Mesendoderm (in vitro differentiated cells): ENCODE data around the gene TMEM132D.

ENCODE experiments used
- DNase-seq: peaks from one replicate; pipeline ENCODE4 v3.0.0; 2013
- H2AK5ac ChIP-seq: 2 replicates; pipeline ENCODE4 v1.6.1; 2013; ENCODE audit warnings: low read length, inconsistent platforms
- H2BK120ac ChIP-seq: 2 replicates; pipeline ENCODE4 v1.6.1; 2013; ENCODE audit warnings: low read depth, mild to moderate bottlenecking, low read length, moderate library complexity, mixed read lengths
- H2BK15ac ChIP-seq: replicated peaks from 2 replicates; pipeline ENCODE4 v1.6.1; 2013; ENCODE audit warnings: low read depth, mild to moderate bottlenecking, moderate library complexity
- H2BK5ac ChIP-seq: 2 replicates; pipeline ENCODE4 v1.6.1; 2013; ENCODE audit warnings: low read length, inconsistent platforms
- H3K18ac ChIP-seq: 2 replicates; pipeline ENCODE4 v1.6.1; 2013; ENCODE audit warnings: mild to moderate bottlenecking, low read length, mixed read lengths
- H3K23ac ChIP-seq: one replicate; pipeline ENCODE4 v1.6.1; 2013; ENCODE audit warnings: low read length
- H3K27ac ChIP-seq: 2 replicates; pipeline ENCODE4 v1.5.1; 2013; ENCODE audit warnings: low read depth, mild to moderate bottlenecking, inconsistent platforms, low read length, moderate library complexity
- H3K27me3 ChIP-seq: 2 replicates; pipeline ENCODE4 v1.6.1; 2013; ENCODE audit warnings: low read length, control low read depth, mild to moderate bottlenecking, inconsistent platforms; ENCODE audit not compliant: insufficient read depth, poor library complexity
- H3K36me3 ChIP-seq: 2 replicates; pipeline ENCODE4 v1.6.1; 2013; ENCODE audit warnings: low read length, inconsistent platforms; ENCODE audit not compliant: control insufficient read depth, insufficient read depth
- H3K4ac ChIP-seq: one replicate; pipeline ENCODE4 v1.6.1; 2013; ENCODE audit warnings: low read depth, mild to moderate bottlenecking, low read length, moderate library complexity
- H3K4me1 ChIP-seq: 2 replicates; pipeline ENCODE4 v1.6.1; 2013; ENCODE audit warnings: low read depth, low read length, inconsistent platforms; ENCODE audit not compliant: control insufficient read depth
- H3K4me2 ChIP-seq: 2 replicates; pipeline ENCODE4 v1.6.1; 2013; ENCODE audit warnings: low read length
- H3K4me3 ChIP-seq: 2 replicates; pipeline ENCODE4 v1.5.1; 2013; ENCODE audit warnings: mild to moderate bottlenecking, low read length
- H3K56ac ChIP-seq: one replicate; pipeline ENCODE4 v1.6.1; 2013; ENCODE audit warnings: low read length
- H3K79me1 ChIP-seq: 2 replicates; pipeline ENCODE4 v1.6.1; 2013; ENCODE audit warnings: low read length, inconsistent platforms
- H3K79me2 ChIP-seq: 2 replicates; pipeline ENCODE4 v1.6.1; 2013; ENCODE audit warnings: mild to moderate bottlenecking, low read length; ENCODE audit not compliant: control insufficient read depth, insufficient read depth
- H3K9ac ChIP-seq: 2 replicates; pipeline ENCODE4 v1.6.1; 2013; ENCODE audit warnings: low read length, inconsistent platforms
- H4K5ac ChIP-seq: one replicate; pipeline ENCODE4 v1.6.1; 2013; ENCODE audit warnings: low read length
- H4K8ac ChIP-seq: one replicate; pipeline ENCODE4 v1.6.1; 2013; ENCODE audit warnings: low read depth, mild to moderate bottlenecking, control low read depth, low read length, moderate library complexity
- WGBS: extraction: QIAGEN DNeasy Blood & Tissue Kit; methylation state at CpG from one replicate; pipeline ENCODE4 v1.1.7; 2013; ENCODE audit warnings: low lambda C conversion rate, missing lambda C conversion rate; ENCODE audit not compliant: insufficient coverage; ENCODE audit errors: extremely low coverage; 5-methylcytosine and 5-hydroxymethylcytosine counted together

The TMEM132D gene

GRCh38 chr12:129659961-129660622 is 243.7 kb downstream of the TMEM132D start:
- Histone ChIP-seq H3K23ac (no peak overlapping the region), H3K4ac (no peak overlapping the region), H3K4me2 (no peak overlapping the region), H4K8ac (no peak overlapping the region), H2BK5ac (no peak overlapping the region), H4K5ac (peak overlapping the region; percentile 39), H3K27ac (no peak overlapping the region), H3K79me1 (no peaks in the 10 kb centered on the region), H2BK120ac (no peak overlapping the region), H2AK5ac (no peak overlapping the region), H3K27me3 (no peaks in the 10 kb centered on the region), H3K9ac (no peak overlapping the region), H3K4me3 (no peak overlapping the region), H3K56ac (no peak overlapping the region), H3K79me2 (no peaks in the 10 kb centered on the region), H2BK15ac (no peak overlapping the region), H3K4me1 (peaks cover 12% of the 10 kb centered on the region), H3K18ac (no peak overlapping the region), H3K36me3 (peaks cover 1% of the 10 kb centered on the region)
- no CpG with 5 or more reads among the region's 9 CpGs for WGBS
- DNase-seq = no peak

DNA sequence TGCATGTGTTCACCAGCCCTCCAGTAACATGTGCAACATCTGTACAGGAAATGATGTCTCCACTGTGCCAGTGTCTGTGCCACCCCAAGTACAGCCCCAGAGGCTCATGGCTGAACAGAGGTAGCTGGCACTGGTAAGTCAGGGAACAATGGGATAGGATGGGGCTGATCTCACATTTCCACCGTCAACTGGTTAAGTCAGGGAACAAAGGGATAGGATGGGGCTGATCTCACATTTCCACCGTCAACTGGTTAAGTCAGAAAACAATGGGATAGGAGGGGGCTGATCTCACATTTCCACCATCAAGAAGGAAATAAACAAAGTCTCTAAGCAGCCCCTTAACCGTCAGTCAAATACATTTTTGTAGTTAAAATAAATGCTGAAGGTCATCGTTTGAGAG is 246.6 kb downstream of the TMEM132D start:
- Histone ChIP-seq H3K79me1 (no peaks in the 10 kb centered on the region), H3K79me2 (no peaks in the 10 kb centered on the region), H3K4me1 (peaks cover 12% of the 10 kb centered on the region), H2AK5ac (no peak overlapping the region), H3K27ac (no peak overlapping the region), H3K36me3 (peaks cover 1% of the 10 kb centered on the region), H3K9ac (no peak overlapping the region), H3K18ac (no peak overlapping the region), H3K4me2 (no peak overlapping the region), H2BK120ac (no peak overlapping the region), H3K23ac (no peak overlapping the region), H3K56ac (no peak overlapping the region), H3K4ac (no peak overlapping the region), H3K4me3 (no peak overlapping the region), H3K27me3 (no peaks in the 10 kb centered on the region), H2BK15ac (no peak overlapping the region), H4K8ac (no peak overlapping the region), H4K5ac (no peak overlapping the region), H2BK5ac (no peak overlapping the region)
- DNase-seq = peak; percentile 69
- no CpG with 5 or more reads among the region's 4 CpGs for WGBS

DNA sequence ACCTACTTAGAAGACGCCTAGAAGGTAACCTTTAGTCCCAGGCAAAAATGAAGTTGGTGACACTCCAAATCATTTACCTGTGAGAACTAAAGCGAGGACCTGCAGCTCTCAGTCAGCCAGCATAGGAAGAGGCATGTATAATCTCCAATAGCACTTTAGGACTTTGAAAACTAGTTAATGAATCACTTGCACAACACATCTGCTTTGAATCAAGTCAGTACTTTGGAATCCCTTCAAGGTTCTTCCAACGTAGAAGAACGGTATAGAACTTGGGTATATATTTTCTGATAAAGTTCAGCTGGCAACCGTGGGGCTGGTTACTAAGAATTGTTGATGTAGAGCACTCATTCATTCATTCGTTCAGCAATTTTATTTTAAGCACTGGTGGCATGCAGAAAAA is 251.9 kb downstream of the TMEM132D start:
- no peaks in the 10 kb centered on the region for H3K27me3 ChIP-seq
- DNase-seq = no peak

GRCh38 chr12:129641926-129642325 is 261.9 kb downstream of the TMEM132D start:
- no peak overlapping the region for H3K4ac ChIP-seq
- no peak overlapping the region for H3K56ac ChIP-seq
- H3K79me1 ChIP-seq = no peaks in the 10 kb centered on the region
- H3K36me3 ChIP-seq = no peaks in the 10 kb centered on the region
- H3K9ac ChIP-seq = no peak overlapping the region
- H3K4me2 ChIP-seq = no peak overlapping the region
- no peak overlapping the region for H3K27ac ChIP-seq
- no peak overlapping the region for H4K5ac ChIP-seq
- H3K4me1 ChIP-seq = no peaks in the 10 kb centered on the region
- no peak overlapping the region for H4K8ac ChIP-seq
- H2BK15ac ChIP-seq = no peak overlapping the region
- H2BK120ac ChIP-seq = no peak overlapping the region
- no peak overlapping the region for H3K4me3 ChIP-seq
- no peak overlapping the region for H2BK5ac ChIP-seq
- whole genome bisulfite sequencing = no CpG with 5 or more reads among the region's 6 CpGs
- H2AK5ac ChIP-seq = no peak overlapping the region
- DNase-seq = no peak
- H3K23ac ChIP-seq = no peak overlapping the region
- H3K27me3 ChIP-seq = no peaks in the 10 kb centered on the region
- H3K18ac ChIP-seq = no peak overlapping the region
- H3K79me2 ChIP-seq = no peaks in the 10 kb centered on the region

More for the DNA sequence above, 251.9 kb downstream of the TMEM132D start:
- Histone ChIP-seq H3K23ac (no peak overlapping the region), H3K4ac (no peak overlapping the region), H3K4me2 (no peak overlapping the region), H3K4me1 (peaks cover under 1% of the 10 kb centered on the region), H3K4me3 (no peak overlapping the region), H4K8ac (no peak overlapping the region), H2BK120ac (no peak overlapping the region), H2BK5ac (no peak overlapping the region), H3K56ac (no peak overlapping the region), H2BK15ac (no peak overlapping the region), H3K79me1 (no peaks in the 10 kb centered on the region), H3K79me2 (no peaks in the 10 kb centered on the region), H3K18ac (no peak overlapping the region), H4K5ac (no peak overlapping the region), H3K27ac (no peak overlapping the region), H2AK5ac (no peak overlapping the region), H3K36me3 (no peaks in the 10 kb centered on the region), H3K9ac (no peak overlapping the region)
- no CpG with 5 or more reads among the region's 6 CpGs for WGBS

DNA sequence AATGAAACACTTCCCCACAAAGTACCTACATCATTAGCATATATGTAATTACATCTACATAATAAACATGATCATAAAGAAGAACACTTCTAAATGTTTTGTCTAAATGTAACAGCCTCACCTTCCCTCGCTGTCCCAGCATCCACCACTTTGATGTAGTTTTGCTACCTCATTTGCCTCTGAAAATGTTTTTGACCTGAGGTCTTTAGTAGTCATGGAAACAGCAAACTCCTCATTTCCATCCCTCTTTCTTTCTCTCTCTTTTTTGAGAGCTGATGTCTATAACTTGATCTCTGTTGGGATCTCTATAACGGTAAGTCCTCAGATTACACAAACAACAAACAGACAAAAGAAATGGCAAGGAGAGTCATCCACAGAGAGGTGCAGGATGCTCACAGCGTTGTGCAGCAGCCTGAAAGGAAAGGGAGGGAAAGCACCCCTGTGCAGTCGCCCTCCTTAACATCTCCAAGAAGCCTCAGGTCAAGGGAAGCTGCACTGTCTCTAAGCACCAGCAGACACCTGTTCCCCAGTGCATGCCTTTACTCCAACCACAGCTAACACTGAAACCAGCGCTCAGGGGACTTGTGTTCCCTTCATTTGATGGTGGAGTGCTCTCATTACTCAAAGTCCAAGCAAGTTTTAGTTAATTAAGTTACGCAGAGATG is 268.7 kb downstream of the TMEM132D start:
- Histone ChIP-seq H4K8ac (no peak overlapping the region), H3K79me2 (no peaks in the 10 kb centered on the region), H2AK5ac (no peak overlapping the region), H3K79me1 (no peaks in the 10 kb centered on the region), H4K5ac (no peak overlapping the region), H2BK120ac (no peak overlapping the region), H3K4ac (no peak overlapping the region), H2BK5ac (no peak overlapping the region), H3K23ac (no peak overlapping the region), H3K4me1 (peaks cover 4% of the 10 kb centered on the region), H3K9ac (no peak overlapping the region), H3K4me2 (no peak overlapping the region), H3K4me3 (no peak overlapping the region), H3K18ac (no peak overlapping the region), H3K27me3 (no peaks in the 10 kb centered on the region), H3K36me3 (no peaks in the 10 kb centered on the region), H3K27ac (no peak overlapping the region), H3K56ac (no peak overlapping the region), H2BK15ac (no peak overlapping the region)
- WGBS = no CpG with 5 or more reads among the region's 6 CpGs
- DNase-seq = no peak
